ENCODE results near the gene ZNF737. TPM values are rescaled to one million over a fixed set of nuclear protein-coding genes. Genes with fewer than 3 reads are reported as not detected.
"Not testable (repeated sequence)": the region's sequence is repeated elsewhere in the genome, so short reads cannot be mapped to it uniquely, and the experiment has no call there.

Gene ZNF737
- total RNA-seq, 1 experiment from 2014 or later, result 39.7 TPM

DNA sequence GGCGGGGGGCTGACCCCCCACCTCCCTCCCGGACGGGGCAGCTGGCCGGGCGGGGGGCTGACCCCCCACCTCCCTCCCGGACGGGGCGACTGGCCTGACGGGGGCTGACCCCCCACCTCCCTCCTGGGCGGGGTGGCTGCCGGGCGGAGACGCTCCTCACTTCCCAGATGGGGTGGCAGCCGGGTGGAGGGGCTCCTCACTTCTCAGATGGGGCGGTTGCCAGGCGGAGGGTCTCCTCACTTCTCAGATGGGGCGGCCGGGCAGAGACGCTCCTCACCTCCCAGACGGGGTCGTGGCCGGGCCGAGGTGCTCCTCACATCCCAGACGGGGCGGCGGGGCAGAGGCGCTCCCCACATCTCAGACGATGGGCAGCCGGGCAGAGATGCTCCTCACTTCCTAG, 35.3 kb downstream of the ZNF737 start:
- not testable (repeated sequence) for H3K79me2 ChIP-seq (ENCODE audit: low read length); H3K36me3 ChIP-seq (ENCODE audit: insufficient read depth, low read length); H3K4me1 ChIP-seq (ENCODE audit: low read length); H2AFZ ChIP-seq (ENCODE audit: low read length); H3K27me3 ChIP-seq (ENCODE audit: low read length); H3K9me2 ChIP-seq (replicated peaks; ENCODE audit: insufficient read depth, low read length); DNase-seq; H3K9me3 ChIP-seq (ENCODE audit: low read length); H4K20me1 ChIP-seq (ENCODE audit: insufficient read depth, low read depth, low read length); H3K4me2 ChIP-seq (ENCODE audit: low read depth, low read length, poor library complexity, severe bottlenecking); H3K27ac ChIP-seq (ENCODE audit: low read length); H3K4me3 ChIP-seq (ENCODE audit: low read length); H3K9ac ChIP-seq (ENCODE audit: low read length)

GRCh38 chr19:20513189-20513904, 52.2 kb downstream of the ZNF737 start:
- no peak for DNase-seq
- Histone ChIP-seq H3K4me1 (ENCODE audit: low read length) (no peaks in the 10 kb centered on the region), H3K4me2 (ENCODE audit: low read depth, low read length, poor library complexity, severe bottlenecking) (no peak overlapping the region), H3K27me3 (ENCODE audit: low read length) (no peaks in the 10 kb centered on the region), H4K20me1 (ENCODE audit: insufficient read depth, low read depth, low read length) (no peaks in the 10 kb centered on the region), H3K9ac (ENCODE audit: low read length) (no peak overlapping the region), H3K9me3 (ENCODE audit: low read length) (no peaks in the 10 kb centered on the region), H3K79me2 (ENCODE audit: low read length) (no peaks in the 10 kb centered on the region), H2AFZ (ENCODE audit: low read length) (no peak overlapping the region), H3K36me3 (ENCODE audit: insufficient read depth, low read length) (no peaks in the 10 kb centered on the region), H3K4me3 (ENCODE audit: low read length) (no peak overlapping the region), H3K9me2 (replicated peaks; ENCODE audit: insufficient read depth, low read length) (no peaks in the 10 kb centered on the region), H3K27ac (ENCODE audit: low read length) (no peak overlapping the region)

GRCh38 chr19:20503476-20503875, 62.1 kb downstream of the ZNF737 start:
- Histone ChIP-seq H3K4me1 (ENCODE audit: low read length) (no peaks in the 10 kb centered on the region), H3K79me2 (ENCODE audit: low read length) (no peaks in the 10 kb centered on the region), H3K9ac (ENCODE audit: low read length) (no peak overlapping the region), H4K20me1 (ENCODE audit: insufficient read depth, low read depth, low read length) (no peaks in the 10 kb centered on the region), H3K27ac (ENCODE audit: low read length) (no peak overlapping the region), H3K4me2 (ENCODE audit: low read depth, low read length, poor library complexity, severe bottlenecking) (no peak overlapping the region), H3K9me2 (replicated peaks; ENCODE audit: insufficient read depth, low read length) (no peaks in the 10 kb centered on the region), H3K36me3 (ENCODE audit: insufficient read depth, low read length) (no peaks in the 10 kb centered on the region), H2AFZ (ENCODE audit: low read length) (no peak overlapping the region), H3K27me3 (ENCODE audit: low read length) (no peaks in the 10 kb centered on the region), H3K9me3 (ENCODE audit: low read length) (no peaks in the 10 kb centered on the region), H3K4me3 (ENCODE audit: low read length) (no peak overlapping the region)
- DNase-seq, result no peak

Other genes starting within 250 kb of the ZNF737 start
- not detected in 2 replicates for gene ZNF626, start 95.8 kb upstream of the ZNF737 start, total RNA-seq (2014; rRNA removed; shearing (Covaris generic); ENCODE audit: low replicate concordance)
- gene ZNF66, start 210.5 kb upstream of the ZNF737 start, total RNA-seq (2014; rRNA removed; shearing (Covaris generic); ENCODE audit: low replicate concordance), result 9.3 and 30.5 TPM in 2 replicates

All from Karpas-422 (cell line).